Body of pancreas (tissue), 4 donors: ENCODE results near the gene SLC38A2. TPM values are rescaled to one million over a fixed set of nuclear protein-coding genes. Genes with fewer than 3 reads are reported as not detected.

Source experiments
- ATAC-seq: fragments of 150-250 bp; one replicate; pipeline ENCODE4 v1.9.1; 2016
- DNase-seq, 4 donors: peaks; one replicate each; pipeline ENCODE4 v3.0.0-alpha.2; 2019
- H3K27ac ChIP-seq, 4 donors: fragments of 200-600 bp; sonication (generic); 1 replicate in 3 of 4; 2 replicates in 1 of 4; pipeline versions ENCODE4 v1.5.1 to v1.6.1; 2016 to 2019; ENCODE audit warnings: mild to moderate bottlenecking in 1 of 4, mixed read lengths in 1 of 4, moderate library complexity in 1 of 4
- H3K27me3 ChIP-seq, 2 donors: fragments of 200-600 bp; sonication (generic); one replicate each; pipeline ENCODE4 v1.6.0; 2016; ENCODE audit warnings: mild to moderate bottlenecking in 1 of 2
- H3K36me3 ChIP-seq, 2 donors: fragments of 200-600 bp; sonication (generic); replicated peaks in 1 of 2; 2 replicates each; pipeline ENCODE4 v1.5.1; 2016; ENCODE audit warnings: low read depth in 2 of 2; ENCODE audit not compliant: insufficient read depth in 1 of 2
- H3K4me1 ChIP-seq: fragments of 200-600 bp; sonication (generic); one replicate; pipeline ENCODE4 v1.6.0; 2016
- H3K4me3 ChIP-seq, 2 donors: fragments of 200-600 bp; sonication (generic); 1 replicate in 1 of 2; 2 replicates in 1 of 2; pipeline ENCODE4 v1.5.1; 2016 to 2019
- H3K9me3 ChIP-seq, 3 donors: fragments of 200-600 bp; sonication (generic); 1 replicate in 2 of 3; 2 replicates in 1 of 3; pipeline ENCODE4 v1.5.1; 2016
- POLR2A ChIP-seq, 3 donors: fragments of 450-650 bp; IDR thresholded peaks; one replicate each; pipeline ENCODE4 v1.6.1; 2016; ENCODE audit warnings: antibody characterized with exemption in 3 of 3, mild to moderate bottlenecking in 2 of 3
- whole genome bisulfite sequencing, 2 donors: methylation state at CpG; one replicate each; pipeline ENCODE4 v1.1.5; 2017; 5-methylcytosine and 5-hydroxymethylcytosine counted together
- intact Hi-C: fragments of 100-400 bp; cut with DNase I; formaldehyde crosslinking; loops from one replicate; pipeline ENCODE4 v1.15.1; 2023
- total RNA-seq, 2 donors: library from RNA; depleted of rRNA; stranded (reverse); fragments of >200 nt; gene quantifications; one replicate each; pipeline ENCODE4 v1.1.0, GENCODE V29; 2016
- TF ChIP-seq, protein P1 (sequence below), 7 experiments: fragments of 450-650 bp in 4 of 7; fragments of 200-600 bp in 3 of 7; sonication (generic) in 3 of 7; IDR thresholded peaks; one replicate each; pipeline ENCODE4 v1.5.1; 2016 to 2019; ENCODE audit warnings: antibody characterized with exemption in 7 of 7

Gene SLC38A2
- total RNA-seq, 2 donors from 2014 or later, result 184 to 203 TPM

DNA sequence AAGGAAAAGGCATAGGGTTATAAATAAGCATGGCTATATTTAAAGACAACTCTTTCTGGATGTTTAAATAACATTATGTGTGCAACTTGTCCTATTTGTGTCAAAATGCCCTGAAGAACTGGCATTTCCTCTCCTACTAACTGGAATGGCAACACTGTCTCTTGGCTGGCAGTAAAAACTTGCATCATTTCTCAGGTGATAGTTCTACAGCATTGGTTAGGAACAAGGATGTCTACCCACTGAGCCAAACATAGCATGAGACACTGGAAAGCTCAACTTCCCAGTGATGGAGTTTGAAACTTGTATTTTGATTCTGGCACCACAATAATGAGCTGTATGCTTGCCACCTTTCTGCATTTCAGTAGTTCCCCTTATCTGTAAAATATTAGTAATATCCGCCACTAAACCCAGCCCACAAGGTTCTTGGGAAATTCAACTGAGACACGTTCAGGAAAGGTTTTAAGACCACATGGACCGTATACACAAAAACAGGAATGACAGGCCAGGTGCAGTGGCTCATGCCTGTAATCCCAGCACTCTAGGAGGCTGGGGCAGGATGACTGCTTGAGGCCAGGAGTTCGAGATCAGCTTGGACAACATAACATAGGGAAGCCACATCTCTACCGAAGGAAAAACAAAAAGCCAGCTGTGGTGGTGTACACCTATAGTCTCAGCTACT is 5.1 kb downstream of the SLC38A2 start:
- Histone ChIP-seq H3K27me3 (no peaks in the 10 kb centered on the region), H3K4me1 (peaks cover 80% of the 10 kb centered on the region), H3K4me3 (no peak overlapping the region), H3K27ac (peak overlapping the region; percentile 20 to 100 (median 96)), H3K36me3 (peaks cover 4 to 32% of the 10 kb centered on the region in 2 donors), H3K9me3 (no peaks in the 10 kb centered on the region)
- DNase-seq (no peak), ATAC-seq (no peak)
- TF ChIP-seq, protein P1, sequence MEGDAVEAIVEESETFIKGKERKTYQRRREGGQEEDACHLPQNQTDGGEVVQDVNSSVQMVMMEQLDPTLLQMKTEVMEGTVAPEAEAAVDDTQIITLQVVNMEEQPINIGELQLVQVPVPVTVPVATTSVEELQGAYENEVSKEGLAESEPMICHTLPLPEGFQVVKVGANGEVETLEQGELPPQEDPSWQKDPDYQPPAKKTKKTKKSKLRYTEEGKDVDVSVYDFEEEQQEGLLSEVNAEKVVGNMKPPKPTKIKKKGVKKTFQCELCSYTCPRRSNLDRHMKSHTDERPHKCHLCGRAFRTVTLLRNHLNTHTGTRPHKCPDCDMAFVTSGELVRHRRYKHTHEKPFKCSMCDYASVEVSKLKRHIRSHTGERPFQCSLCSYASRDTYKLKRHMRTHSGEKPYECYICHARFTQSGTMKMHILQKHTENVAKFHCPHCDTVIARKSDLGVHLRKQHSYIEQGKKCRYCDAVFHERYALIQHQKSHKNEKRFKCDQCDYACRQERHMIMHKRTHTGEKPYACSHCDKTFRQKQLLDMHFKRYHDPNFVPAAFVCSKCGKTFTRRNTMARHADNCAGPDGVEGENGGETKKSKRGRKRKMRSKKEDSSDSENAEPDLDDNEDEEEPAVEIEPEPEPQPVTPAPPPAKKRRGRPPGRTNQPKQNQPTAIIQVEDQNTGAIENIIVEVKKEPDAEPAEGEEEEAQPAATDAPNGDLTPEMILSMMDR (IDR thresholded peaks at IDR 0.05), result no peak
- no peak for TF ChIP-seq POLR2A (IDR thresholded peaks at IDR 0.05)
- 12 to 21% methylated on average over 5 of the region's 5 CpGs for WGBS, 2 donors
- intact Hi-C loops, result no loop called here

DNA sequence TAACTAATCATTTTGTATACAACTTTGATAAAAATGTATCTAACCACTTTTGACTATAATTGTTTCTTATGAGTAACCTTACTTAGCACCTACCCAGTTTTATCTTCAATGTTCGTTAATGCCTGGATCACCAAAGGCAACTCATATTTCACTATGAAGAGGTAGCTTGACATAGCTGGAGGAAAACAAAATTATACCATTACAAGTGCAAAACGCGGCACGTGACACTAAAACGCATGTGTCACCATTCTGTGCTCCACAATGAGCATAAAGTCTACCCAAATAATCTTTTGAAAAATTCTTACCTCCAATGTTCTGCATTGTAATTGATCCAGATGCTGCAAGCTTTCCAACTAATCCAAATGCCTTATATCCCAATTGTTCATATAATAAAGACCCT is 5.8 kb downstream of the SLC38A2 start:
- Histone ChIP-seq H3K4me3 (no peak overlapping the region), H3K27me3 (no peaks in the 10 kb centered on the region), H3K9me3 (no peaks in the 10 kb centered on the region), H3K36me3 (peaks cover 6 to 36% of the 10 kb centered on the region in 2 donors), H3K27ac (peak overlapping the region in 2 of 4 donors; percentile 96 to 100), H3K4me1 (peaks cover 87% of the 10 kb centered on the region)
- intact Hi-C loops, result no loop called here
- ATAC-seq, result no peak
- TF ChIP-seq, protein P1 (IDR thresholded peaks at IDR 0.05), result no peak
- no peak for TF ChIP-seq POLR2A (IDR thresholded peaks at IDR 0.05)
- 52 to 53% methylated on average over 5 of the region's 5 CpGs for WGBS, 2 donors
- DNase-seq, result no peak

DNA sequence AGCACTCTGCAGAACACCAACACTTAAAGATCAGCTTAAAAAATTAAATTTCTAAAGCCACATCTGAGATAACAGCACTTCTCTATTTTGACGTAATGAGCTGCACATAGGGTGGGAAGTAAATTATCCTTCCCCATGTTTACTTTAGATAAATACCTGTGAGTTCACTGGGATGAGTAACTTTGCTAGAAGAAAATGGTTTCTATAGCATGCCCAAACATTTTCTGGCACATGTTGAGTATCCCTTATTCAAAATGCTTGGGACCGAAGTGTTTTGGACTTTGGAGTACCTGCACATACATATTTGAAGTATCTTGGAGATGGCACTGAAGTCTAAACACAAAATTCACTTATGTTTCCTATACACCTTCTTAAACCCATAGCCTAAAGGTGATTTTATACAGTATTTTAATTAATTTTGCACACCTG is 6.6 kb downstream of the SLC38A2 start:
- WGBS, 2 donors, result 15 to 17% methylated on average over 2 of the region's 2 CpGs
- DNase-seq (no peak), ATAC-seq (no peak)
- no peak overlapping the region for H3K4me3 ChIP-seq
- no peaks in the 10 kb centered on the region for H3K27me3 ChIP-seq
- intact Hi-C loops, result no loop called here
- H3K27ac ChIP-seq, result peak overlapping the region in 3 of 4 donors; percentile 51 to 100 (median 96)
- H3K4me1 ChIP-seq, result peaks cover 95% of the 10 kb centered on the region
- H3K9me3 ChIP-seq, result no peaks in the 10 kb centered on the region
- TF ChIP-seq, protein P1 (IDR thresholded peaks at IDR 0.05), result no peak
- no peak for TF ChIP-seq POLR2A (IDR thresholded peaks at IDR 0.05)
- H3K36me3 ChIP-seq, result peaks cover 11 to 40% of the 10 kb centered on the region in 2 donors

DNA sequence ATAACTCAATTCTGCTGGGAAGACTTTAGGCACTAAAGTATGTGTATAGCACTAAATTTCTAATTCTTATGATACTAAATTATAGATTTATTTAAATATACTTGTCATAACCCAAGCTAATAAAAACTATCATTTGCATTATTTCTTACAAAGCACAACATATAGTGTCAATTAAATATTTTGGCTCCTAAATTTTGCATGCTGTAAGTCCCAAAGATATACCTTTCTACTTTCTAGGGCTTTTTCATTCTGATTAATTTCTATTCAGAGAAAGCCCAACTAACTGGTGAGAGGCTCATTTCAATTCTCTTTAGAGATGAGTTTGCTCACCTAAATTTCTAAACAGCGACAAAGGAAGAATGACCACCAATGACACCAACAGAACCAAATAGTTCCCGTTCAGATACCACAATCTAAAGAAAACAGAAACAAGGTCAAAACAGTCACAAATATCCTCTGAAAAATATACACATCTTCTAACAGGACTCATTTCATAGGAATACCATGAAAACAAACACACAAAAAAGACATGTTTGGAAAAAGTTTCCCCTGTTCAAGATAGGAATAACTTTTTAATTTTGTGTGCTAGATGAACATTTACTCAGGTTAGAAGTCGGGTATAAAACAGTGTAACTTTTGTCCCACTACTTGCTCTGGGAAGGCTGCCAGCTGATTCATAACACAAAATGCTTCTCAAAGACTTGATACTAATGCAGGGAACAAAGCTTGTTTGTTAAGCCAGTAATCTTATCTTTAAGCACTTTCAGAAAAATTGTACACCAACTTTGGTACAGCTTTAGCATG is 7.6 kb downstream of the SLC38A2 start:
- H3K36me3 ChIP-seq, result peaks cover 14 to 45% of the 10 kb centered on the region in 2 donors
- no peak overlapping the region for H3K4me3 ChIP-seq
- WGBS, 2 donors, result 7 to 11% methylated on average over 3 of the region's 3 CpGs
- peak; percentile 73 to 88 (median 86) for DNase-seq
- intact Hi-C loops, result no loop called here
- ATAC-seq, result peak; percentile 68
- no peaks in the 10 kb centered on the region for H3K27me3 ChIP-seq
- no peaks in the 10 kb centered on the region for H3K9me3 ChIP-seq
- TF ChIP-seq POLR2A (IDR thresholded peaks at IDR 0.05), result no peak
- TF ChIP-seq, protein P1 (IDR thresholded peaks at IDR 0.05), result no peak
- peaks cover 96% of the 10 kb centered on the region for H3K4me1 ChIP-seq
- H3K27ac ChIP-seq, result peak overlapping the region in 3 of 4 donors; percentile 51 to 100 (median 96)
